Erythroblast (primary cell): Measurements from ENCODE around the gene CDK16.
"Not testable (repeated sequence)": the region's sequence is repeated elsewhere in the genome, so short reads cannot be mapped to it uniquely, and the experiment has no call there.

Experiments
- DNase-seq, 2 experiments: peaks; one replicate each; lab custom pipeline; 2025; lab: John Stamatoyannopoulos, UW
- GATA1 ChIP-seq: IDR thresholded peaks from 2 replicates; pipeline ENCODE4 v1.6.1; 2011; ENCODE audit warnings: low read depth, mild to moderate bottlenecking, control low read depth, low read length, moderate library complexity
- POLR2A ChIP-seq: IDR thresholded peaks from 2 replicates; pipeline ENCODE4 v1.6.1; 2011; ENCODE audit warnings: mild to moderate bottlenecking, low read length

Gene CDK16

DNA sequence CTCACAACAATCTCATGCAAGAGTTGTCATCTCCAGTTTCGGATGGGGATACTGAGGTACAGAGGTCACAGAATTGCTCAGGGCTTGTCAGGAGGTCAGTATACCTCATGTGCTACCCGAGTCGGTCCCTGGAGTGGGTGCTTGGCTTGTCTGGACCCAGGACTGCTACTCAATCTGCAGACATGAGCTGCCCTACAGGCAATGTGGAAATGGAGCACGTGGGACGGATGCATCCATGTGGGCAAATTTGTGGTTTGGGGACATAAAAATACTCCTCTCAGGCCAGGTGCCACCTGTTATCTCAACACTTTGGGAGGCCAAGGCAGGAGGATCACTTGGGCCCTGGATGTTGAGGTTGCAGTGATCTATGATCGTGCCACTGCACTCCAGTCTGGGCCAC is 30.1 kb downstream of the CDK16 start:
- DNase-seq = no peak
- TF ChIP-seq GATA1 = no peak
- no peak for TF ChIP-seq POLR2A

DNA sequence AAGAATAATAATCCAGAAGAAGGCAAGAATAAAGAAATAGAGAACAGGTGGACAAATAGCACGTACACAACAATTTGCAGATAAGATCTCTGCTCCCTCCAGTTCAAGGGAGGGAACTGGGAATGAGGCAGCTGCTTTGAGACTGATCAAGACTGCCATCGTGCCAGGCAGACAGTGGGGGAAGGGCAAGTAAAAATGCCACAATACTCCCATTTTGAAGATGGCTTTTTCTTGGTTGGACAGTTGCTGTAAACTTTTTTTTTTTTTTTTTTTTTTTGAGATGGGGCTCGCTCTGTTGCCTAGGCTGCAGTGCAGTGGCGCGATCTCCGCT is 31.5 kb downstream of the CDK16 start:
- no peak for DNase-seq
- TF ChIP-seq POLR2A (no peak), GATA1 (no peak)

DNA sequence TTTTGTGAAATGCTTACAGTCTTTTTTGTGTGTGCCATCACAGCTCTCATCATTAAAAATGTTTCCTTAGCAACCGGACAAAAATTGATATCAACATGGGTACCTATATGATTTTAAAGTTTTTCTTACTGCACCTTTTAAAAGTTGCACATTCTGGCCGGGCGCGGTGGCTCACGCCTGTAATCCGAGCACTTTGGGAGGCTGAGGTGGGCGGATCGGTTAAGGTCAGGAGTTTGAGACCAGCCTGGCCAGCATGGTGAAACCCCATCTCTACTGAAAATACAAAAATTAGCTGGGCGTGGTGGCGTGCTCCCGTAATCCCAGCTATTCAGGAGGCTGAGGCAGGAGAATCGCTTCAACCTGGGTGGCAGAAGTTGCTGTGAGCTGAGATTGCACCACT is 39.1 kb downstream of the CDK16 start:
- not testable (repeated sequence) for DNase-seq

DNA sequence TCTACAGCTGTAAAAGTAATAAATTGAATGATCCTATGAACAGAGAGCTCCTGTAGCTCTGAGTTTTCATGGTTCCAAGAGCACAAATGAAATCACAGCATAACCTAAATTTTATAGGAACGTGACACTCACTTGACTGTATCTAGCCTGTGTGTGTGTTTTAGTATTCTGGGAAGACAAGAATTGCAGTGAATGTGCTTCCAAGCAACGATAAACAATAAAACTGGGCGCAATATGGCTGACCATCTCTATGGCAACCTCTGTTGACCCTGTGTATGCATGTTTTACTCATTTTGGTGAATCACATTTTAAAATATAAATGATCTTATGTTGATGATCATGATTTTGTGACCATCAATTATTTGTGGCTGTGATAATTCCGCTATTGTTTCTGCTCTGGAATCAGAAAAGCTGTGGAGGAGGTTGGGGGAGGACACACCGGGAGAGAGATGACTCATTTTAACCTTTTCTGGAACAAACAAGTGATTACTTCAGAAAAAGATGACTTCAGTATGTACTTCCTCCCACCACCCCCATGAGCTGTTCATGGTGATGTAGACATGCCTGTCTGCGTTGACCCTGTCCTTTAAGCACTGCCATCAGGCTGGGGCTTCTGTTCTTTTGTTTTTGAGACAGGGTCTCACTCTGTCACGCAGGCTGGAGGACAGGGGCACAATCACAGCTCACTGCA is 46.1 kb downstream of the CDK16 start:
- TF ChIP-seq POLR2A = no peak
- TF ChIP-seq GATA1 = no peak
- DNase-seq = no peak

DNA sequence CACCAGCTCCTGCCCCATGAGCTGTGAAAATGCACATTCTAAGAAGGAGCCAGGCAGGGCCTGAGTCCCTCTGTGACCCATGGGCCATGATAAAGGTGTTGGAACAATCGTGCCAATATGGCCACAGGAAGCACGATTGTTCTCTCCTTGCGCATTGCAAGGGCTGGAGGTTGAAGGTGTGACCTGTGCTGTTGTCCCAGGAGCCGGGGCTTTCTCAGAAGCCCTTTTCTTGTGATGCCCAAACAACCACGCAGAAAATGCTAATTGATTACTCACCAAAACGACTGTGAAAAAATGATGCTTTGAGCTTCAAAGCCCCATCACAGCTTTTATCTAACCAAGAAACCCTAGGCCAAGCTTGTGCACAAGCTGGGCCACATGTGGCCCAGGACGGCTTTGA is 48.2 kb downstream of the CDK16 start:
- no peak for DNase-seq
- no peak for TF ChIP-seq POLR2A
- TF ChIP-seq GATA1 = no peak

DNA sequence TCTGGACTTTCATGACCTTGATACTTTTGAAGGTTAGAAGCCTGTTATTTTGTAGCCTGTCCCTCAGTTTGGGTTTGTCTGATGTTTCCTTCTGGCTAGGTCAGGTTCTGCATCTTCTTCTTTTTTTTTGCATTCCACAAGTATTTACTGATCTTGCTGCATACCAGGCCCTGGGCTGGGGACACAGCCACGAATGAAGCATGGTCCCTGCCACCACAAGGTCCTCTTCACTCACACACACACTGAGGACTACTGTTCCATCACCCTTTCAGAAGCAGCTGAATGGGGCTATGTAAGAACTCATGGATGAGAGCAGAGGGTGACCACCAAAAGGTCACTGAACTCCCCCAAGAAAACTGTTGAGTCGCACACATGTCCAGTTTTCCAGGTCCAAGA is 53.5 kb downstream of the CDK16 start:
- no peak for DNase-seq
- no peak for TF ChIP-seq GATA1
- no peak for TF ChIP-seq POLR2A

DNA sequence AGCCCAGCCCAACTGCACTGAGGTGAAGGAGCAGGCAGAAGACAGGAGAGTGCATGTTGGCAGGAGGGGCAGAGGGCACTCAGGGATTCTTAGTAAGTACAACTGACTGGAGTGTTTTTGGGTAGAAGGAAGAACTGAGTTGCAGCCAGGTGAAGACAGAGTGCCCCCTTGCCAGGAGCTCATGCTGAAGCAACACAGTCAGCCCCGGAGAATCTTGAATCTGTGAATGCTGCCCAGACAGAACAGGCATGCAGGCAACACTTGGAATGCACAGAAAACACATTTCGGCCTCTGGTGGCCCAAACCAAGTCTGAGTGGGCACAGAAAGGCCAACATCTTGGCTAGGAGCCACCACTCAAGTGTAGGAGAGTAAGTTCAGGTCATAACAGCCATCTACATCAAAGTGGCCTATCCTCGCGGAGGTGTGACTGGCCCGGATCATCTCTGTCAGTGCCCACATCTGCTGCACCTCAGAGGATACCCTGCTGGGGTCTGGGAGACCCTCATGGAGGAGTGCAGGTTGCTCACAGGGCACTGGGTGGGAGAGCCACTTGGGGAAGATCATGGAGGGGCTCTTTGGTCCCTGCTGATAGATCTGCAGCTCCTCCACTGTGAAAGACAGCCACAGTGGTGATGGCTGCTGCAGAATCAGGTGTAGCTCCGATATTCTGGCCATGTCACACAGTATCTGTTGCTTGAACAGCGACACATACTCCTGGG is 54.7 kb downstream of the CDK16 start:
- TF ChIP-seq POLR2A (no peak), GATA1 (no peak)
- DNase-seq = no peak

DNA sequence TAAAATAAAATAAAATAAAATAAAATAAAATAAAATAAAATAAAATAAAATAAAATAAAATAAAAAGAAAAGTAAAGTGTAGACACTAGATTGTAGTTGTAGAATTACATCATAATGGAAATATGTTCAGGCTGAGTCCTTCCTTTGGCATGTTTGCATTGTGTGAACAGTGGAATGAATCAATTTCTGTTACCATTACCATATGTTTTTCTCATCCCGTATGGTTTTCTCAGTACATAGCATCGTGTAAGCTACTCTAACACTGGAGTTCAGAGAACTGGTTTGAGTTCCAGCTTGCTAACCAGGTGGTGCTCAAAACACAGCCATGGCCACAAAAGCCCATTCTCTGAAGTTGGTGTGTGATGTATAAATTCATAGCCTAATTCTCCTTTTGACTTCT is 60.2 kb downstream of the CDK16 start:
- no peak for TF ChIP-seq GATA1
- TF ChIP-seq POLR2A = no peak
- DNase-seq = no peak
